NCI-H1436 (cell line): ENCODE measurements around the gene MAN2A2.

Experiments used
- DNase-seq: peaks from one replicate; lab custom pipeline; 2025; lab: John Stamatoyannopoulos, UW

MAN2A2 gene

DNA sequence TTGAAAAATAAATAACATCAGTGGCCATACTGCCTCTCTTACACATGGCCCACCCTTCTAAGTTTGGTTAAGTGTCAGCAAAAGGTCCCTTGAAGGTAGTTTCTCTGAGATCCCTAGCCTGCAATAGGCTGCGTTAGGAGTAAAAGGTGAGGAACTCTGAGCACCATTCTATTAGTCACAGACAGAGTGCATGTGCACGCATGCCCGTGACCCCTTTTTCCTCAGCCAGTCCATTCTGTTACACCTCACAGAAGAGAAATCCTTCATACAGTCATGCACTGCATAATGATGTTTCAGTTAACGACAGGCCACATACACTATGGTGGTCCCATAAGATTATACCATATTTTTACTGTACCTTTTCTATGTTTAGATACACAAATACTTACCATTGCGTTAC is 64.1 kb downstream of the MAN2A2 start:
- no peak for DNase-seq

DNA sequence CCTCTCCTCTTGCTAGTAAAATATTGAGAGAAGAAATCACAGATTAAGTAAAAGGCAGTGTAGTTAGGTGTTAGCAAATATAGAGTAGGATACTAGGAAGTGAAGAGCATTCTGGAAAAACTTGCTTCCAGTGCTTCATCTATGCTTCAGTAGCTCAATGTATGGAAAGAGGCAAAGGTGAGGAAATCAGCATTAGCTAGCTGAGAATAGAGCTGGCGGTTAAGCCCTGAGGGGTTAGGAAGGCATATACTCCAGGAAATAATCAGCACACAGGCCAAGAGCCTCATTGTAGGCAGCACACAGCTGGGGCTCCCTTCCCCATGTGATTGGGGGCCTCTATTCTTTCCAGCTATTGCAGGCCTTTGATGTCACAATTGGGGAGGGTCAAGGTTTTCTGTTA is 65.3 kb downstream of the MAN2A2 start:
- DNase-seq = no peak

DNA sequence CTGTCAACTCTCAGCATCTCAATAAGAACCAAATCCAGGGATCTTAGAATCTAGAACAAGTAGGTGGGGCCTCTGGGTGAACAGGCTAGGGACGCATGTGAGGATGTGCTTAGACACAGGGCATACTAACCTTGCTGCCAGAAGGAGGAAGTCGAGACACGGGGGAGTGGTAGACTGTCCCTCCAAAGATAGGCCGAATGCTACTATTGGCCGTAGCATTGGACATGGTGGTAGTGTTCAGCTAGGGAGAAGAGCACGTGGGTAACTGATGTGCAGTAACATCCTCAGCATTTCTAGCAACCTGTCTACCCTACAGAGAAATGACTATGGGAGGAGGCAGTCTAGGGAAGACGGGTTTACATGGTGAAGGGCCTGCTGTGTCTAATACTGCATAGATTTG is 67.2 kb downstream of the MAN2A2 start:
- DNase-seq = no peak

DNA sequence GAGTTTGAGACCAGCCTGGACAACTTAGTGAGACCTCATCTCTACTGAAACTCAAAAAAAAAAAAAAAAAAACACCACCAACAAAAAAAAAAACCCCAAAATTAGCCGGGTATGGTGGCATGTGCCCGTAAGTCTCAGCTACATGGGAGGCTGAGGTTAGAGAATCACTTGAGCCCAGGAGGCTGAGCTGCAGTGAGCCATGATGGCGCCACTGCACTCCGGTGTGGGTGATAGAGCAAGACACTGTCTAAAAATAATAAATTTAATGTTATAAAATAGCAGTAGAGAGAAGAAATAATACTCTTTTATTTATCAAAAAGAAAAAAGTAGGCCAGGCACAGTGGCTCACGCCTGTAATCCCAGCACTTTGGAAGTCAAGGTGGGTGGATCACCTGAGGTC is 69.0 kb downstream of the MAN2A2 start:
- no peak for DNase-seq
